ENCODE data around the gene MC2R.

DNA sequence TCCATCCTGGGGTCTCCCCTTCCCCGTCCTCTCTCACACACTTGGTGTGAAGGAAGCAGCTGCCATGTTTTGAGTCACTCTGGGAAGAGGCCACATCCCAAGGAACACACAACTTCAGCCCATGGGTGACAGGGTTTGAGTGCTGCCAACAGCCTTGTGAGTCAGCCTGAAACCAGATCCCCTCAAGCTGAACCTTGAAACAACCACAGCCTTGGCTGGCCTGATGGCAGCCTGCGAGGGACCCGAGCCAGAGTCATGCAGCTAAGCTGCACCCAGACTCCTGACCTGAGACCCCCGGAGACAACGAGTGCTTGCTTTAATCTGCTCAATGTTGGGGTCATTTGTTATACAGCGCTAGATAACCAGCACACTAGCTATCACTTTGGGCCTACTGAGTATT lies 19.3 kb upstream of the MC2R start:
- TF ChIP-seq, protein P1, sequence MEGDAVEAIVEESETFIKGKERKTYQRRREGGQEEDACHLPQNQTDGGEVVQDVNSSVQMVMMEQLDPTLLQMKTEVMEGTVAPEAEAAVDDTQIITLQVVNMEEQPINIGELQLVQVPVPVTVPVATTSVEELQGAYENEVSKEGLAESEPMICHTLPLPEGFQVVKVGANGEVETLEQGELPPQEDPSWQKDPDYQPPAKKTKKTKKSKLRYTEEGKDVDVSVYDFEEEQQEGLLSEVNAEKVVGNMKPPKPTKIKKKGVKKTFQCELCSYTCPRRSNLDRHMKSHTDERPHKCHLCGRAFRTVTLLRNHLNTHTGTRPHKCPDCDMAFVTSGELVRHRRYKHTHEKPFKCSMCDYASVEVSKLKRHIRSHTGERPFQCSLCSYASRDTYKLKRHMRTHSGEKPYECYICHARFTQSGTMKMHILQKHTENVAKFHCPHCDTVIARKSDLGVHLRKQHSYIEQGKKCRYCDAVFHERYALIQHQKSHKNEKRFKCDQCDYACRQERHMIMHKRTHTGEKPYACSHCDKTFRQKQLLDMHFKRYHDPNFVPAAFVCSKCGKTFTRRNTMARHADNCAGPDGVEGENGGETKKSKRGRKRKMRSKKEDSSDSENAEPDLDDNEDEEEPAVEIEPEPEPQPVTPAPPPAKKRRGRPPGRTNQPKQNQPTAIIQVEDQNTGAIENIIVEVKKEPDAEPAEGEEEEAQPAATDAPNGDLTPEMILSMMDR (conservative IDR thresholded peaks at IDR 0.05 in 1 of 2, IDR thresholded peaks at IDR 0.05 in 1 of 2; ENCODE audit: low read depth in 1 of 2, low read length in 2 of 2): no peak
- no peak for TF ChIP-seq EZH2 (IDR thresholded peaks at IDR 0.05; ENCODE audit: low read length, missing control alignments)

Data from fibroblast of lung (primary cell).